Mucosa of stomach (tissue), 1 donor: ENCODE data around the gene UNC5B.

ENCODE experiments used
- H3K27me3 ChIP-seq: one replicate; pipeline ENCODE4 v1.7.0; 2013; ENCODE audit warnings: mild to moderate bottlenecking, low read length; ENCODE audit not compliant: control insufficient read depth, insufficient read depth
- H3K36me3 ChIP-seq: one replicate; pipeline ENCODE4 v1.7.0; 2013; ENCODE audit warnings: low read length; ENCODE audit not compliant: control insufficient read depth, insufficient read depth
- H3K4me1 ChIP-seq: one replicate; pipeline ENCODE4 v1.7.0; 2013; ENCODE audit warnings: mild to moderate bottlenecking, low read length; ENCODE audit not compliant: control insufficient read depth, insufficient read depth
- H3K4me3 ChIP-seq: one replicate; pipeline ENCODE4 v1.7.0; 2013; ENCODE audit warnings: low read length
- H3K9ac ChIP-seq: one replicate; pipeline ENCODE4 v1.7.0; 2013; ENCODE audit warnings: mild to moderate bottlenecking, low read length, moderate library complexity
- H3K9me3 ChIP-seq: one replicate; pipeline ENCODE4 v1.7.0; 2013; ENCODE audit warnings: mild to moderate bottlenecking, low read length, moderate library complexity; ENCODE audit not compliant: control insufficient read depth
- donor health status: Pancreatic carcinoma.

UNC5B gene

DNA sequence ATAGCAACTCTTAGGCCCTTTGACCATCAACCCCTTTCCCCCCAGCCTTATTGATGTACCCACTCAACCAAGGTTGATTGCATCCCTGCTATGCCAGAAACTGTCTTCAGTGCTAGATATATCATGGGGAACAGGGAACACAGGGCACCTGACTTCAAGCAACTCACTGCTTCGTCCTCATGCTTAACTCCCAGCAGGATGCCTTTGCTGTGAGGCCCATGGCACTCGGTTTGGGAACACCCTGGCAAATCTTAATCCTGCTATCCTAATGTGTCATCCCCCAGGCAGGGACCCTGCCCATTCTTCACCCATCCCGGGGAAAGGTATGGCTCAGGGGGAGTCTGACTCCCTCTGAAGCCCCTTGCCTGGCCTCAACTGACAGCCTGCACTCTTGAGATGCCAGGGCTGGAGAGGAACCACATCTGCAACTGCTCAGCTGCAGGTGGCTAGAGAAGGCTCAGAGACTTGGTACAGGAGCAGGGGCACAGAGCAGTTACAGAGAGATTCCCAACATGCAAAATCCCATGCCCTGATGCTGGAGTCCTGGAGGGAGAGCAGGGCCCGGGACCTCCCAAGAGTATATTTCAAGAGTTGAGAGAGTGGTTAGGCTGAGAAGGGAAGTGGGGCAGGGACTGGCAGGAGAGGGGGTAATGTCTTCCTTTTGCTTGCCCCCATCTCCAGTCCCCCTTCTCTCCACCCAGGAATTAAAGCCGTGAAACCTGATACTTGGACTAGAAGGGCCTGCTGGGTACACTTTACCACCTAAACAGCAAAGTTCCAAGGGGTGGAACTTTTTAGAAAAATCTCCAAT lies 2.4 kb upstream of the UNC5B start:
- peaks cover 42% of the 10 kb centered on the region for H3K27me3 ChIP-seq

DNA sequence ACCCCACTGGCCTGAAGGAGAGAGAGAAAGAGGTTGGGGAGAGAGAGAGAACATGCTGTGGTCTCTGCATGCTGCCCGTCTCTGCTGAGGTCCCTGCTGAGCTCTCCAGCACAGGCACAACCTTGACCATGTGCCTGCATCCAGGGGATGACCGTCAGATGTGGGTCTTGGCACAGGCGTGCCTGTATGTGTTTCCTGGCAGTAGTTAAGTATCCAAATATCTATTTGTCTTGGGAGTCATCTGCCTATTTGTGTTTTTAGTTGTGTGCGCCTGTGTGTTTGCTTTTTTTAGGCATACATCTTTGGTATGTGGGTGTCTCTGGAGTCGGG lies 1.9 kb upstream of the UNC5B start:
- H3K9ac ChIP-seq = no peak overlapping the region
- no peak overlapping the region for H3K4me3 ChIP-seq
- peaks cover 42% of the 10 kb centered on the region for H3K27me3 ChIP-seq
- no peaks in the 10 kb centered on the region for H3K9me3 ChIP-seq
- H3K4me1 ChIP-seq = peaks cover 12% of the 10 kb centered on the region
- H3K36me3 ChIP-seq = no peaks in the 10 kb centered on the region

More for the DNA sequence above, 2.4 kb upstream of the UNC5B start:
- Histone ChIP-seq H3K36me3 (no peaks in the 10 kb centered on the region), H3K4me1 (peaks cover 11% of the 10 kb centered on the region), H3K9ac (no peak overlapping the region), H3K9me3 (no peaks in the 10 kb centered on the region), H3K4me3 (no peak overlapping the region)

DNA sequence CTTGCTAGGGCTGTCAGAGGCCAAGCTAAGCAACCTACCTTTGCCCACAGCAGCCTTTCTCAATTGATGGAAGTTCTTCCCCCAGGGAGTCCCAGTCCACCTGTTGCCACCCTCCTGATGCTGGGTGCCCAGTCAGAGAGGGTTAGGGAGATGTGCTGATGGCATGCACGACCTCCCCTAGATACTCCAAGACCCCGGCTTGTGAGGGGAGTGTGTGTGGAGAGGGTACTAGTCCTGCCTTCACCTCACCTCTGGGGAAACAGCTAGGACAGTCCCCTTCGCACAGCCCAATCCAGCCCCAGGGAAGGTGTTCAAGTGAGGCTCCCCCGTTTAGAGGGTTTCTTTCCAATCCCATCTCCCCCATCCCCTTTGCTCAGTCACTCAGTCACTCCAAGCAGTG lies 1.3 kb upstream of the UNC5B start:
- H3K4me1 ChIP-seq = peaks cover 17% of the 10 kb centered on the region
- no peak overlapping the region for H3K4me3 ChIP-seq
- H3K27me3 ChIP-seq = peaks cover 42% of the 10 kb centered on the region
- no peak overlapping the region for H3K9ac ChIP-seq
- H3K36me3 ChIP-seq = no peaks in the 10 kb centered on the region
- H3K9me3 ChIP-seq = no peaks in the 10 kb centered on the region

- H3K4me1 ChIP-seq = peaks cover 25% of the 10 kb centered on the region
- H3K4me3 ChIP-seq = peak overlapping the region; percentile 26
- H3K9ac ChIP-seq = peak overlapping the region; percentile 61
- peaks cover 34% of the 10 kb centered on the region for H3K27me3 ChIP-seq
- no peaks in the 10 kb centered on the region for H3K36me3 ChIP-seq
- H3K9me3 ChIP-seq = no peaks in the 10 kb centered on the region
These were observed 524 bp upstream of the UNC5B start for GRCh38 chr10:71211775-71212317.

DNA sequence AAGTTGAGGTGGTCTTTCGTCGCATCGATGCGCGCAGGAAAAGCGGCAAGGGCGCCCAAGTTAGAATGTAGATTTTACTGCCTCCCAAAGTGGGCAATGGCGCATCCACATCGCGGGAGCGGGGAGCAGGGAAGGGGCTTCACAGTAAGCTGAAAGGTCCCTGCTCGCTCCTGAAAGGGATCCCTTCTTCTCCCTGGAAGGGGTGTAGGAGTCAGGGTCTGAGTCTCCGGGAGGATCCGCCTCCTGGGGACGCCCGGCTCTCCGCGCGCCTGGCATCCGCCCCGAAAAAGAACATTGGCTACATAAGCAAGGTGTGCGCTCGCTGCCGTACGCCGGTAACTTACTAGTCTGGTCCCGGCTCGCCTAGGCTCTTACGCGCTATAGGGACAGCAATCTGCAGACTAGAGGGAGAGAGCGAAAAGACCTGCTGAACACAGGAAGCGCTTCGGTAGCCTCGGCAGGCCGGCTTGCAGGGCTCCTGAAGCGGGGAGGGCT lies 804 bp downstream of the UNC5B start:
- H3K36me3 ChIP-seq = no peaks in the 10 kb centered on the region
- H3K4me3 ChIP-seq = peak overlapping the region; percentile 61
- H3K9ac ChIP-seq = peak overlapping the region; percentile 88
- peaks cover 32% of the 10 kb centered on the region for H3K4me1 ChIP-seq
- peaks cover 29% of the 10 kb centered on the region for H3K27me3 ChIP-seq
- H3K9me3 ChIP-seq = no peaks in the 10 kb centered on the region

- H3K9ac ChIP-seq = peak overlapping the region; percentile 88
These were observed 1.5 kb downstream of the UNC5B start for GRCh38 chr10:71213761-71214440.

DNA sequence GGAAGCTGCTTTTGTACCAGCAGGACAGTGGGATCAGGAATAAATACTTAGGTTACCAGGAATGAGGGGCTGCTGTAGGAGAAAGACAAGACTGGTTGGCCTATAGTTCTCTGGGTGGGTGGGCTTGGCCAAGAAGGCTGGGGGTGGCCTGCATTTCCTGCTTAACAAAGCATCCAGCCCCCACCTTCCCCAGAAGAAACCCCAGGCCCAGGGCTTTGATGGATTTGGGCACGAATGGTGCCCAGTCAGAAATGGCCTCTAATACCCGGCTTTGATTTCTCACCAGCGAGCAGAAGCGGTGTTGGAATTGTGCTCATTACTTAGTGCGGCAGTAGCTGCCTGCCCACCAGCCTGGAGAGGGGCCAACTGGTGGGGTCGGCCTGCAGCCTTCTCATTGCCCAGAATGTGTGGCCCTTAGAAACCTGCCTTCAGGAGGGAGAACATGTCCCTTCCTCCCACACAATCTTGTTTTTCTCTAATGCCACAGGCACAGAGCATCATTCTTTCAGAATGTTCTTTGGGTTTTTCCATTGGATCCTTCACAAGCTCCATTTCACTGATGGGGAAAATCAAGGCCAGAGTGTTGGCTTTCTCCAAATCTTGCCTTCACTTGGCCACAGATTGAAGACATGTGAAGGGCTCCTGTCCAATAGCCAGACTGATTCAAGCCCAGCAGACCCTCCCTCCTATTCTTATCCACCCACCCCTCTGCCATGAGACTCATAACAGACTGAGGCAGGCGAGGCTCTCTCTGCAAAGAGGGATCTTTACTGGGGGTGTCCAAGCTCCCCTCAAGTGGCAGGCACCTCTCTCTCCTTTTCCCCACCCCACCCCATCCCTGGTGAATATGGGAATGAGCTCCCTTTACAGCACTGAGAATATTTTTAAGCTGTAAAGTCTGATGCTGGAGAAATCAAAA lies 2.5 kb downstream of the UNC5B start:
- H3K27me3 ChIP-seq = peaks cover 22% of the 10 kb centered on the region
- peak overlapping the region; percentile 3 for H3K9ac ChIP-seq
- peak overlapping the region; percentile 35 for H3K4me3 ChIP-seq
- no peaks in the 10 kb centered on the region for H3K9me3 ChIP-seq
- H3K36me3 ChIP-seq = no peaks in the 10 kb centered on the region
- peaks cover 40% of the 10 kb centered on the region for H3K4me1 ChIP-seq

More at GRCh38 chr10:71213761-71214440, 1.5 kb downstream of the UNC5B start:
- Histone ChIP-seq H3K36me3 (no peaks in the 10 kb centered on the region), H3K9me3 (no peaks in the 10 kb centered on the region), H3K4me3 (peak overlapping the region; percentile 35), H3K4me1 (peaks cover 39% of the 10 kb centered on the region), H3K27me3 (peaks cover 29% of the 10 kb centered on the region)

- H3K4me1 ChIP-seq = peaks cover 39% of the 10 kb centered on the region
- H3K36me3 ChIP-seq = no peaks in the 10 kb centered on the region
- H3K4me3 ChIP-seq = peak overlapping the region; percentile 56
- peak overlapping the region; percentile 85 for H3K9ac ChIP-seq
- peaks cover 8% of the 10 kb centered on the region for H3K27me3 ChIP-seq
- H3K9me3 ChIP-seq = no peaks in the 10 kb centered on the region
These were observed 4.0 kb downstream of the UNC5B start for GRCh38 chr10:71216363-71216695.

DNA sequence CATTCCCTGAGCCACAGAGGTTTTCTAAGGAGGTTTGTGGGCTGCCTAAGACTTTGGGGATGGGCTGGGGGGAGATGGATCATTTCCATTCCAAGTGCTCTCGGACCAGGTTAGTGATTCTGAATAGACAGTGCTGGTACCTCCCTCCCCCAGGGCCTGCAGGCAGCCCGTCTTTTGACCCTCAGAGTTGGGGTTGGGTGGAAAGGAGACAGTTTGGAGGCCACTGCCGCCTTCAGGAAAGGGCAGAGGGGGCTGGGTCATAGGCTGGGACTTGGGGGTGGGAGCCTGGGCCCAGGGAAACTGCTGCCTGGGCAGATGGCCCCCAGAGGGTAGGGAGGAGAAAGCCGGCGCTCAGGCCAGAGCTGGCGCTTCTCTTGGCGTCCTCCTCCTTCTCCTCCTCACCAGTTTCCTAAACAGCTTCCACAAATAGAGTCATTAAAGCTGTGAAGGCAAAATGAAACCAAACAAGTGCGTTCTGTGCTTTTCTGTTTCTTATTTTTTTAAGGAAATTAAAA lies 4.4 kb downstream of the UNC5B start:
- no peaks in the 10 kb centered on the region for H3K9me3 ChIP-seq
- H3K36me3 ChIP-seq = no peaks in the 10 kb centered on the region
- H3K4me1 ChIP-seq = peaks cover 34% of the 10 kb centered on the region
- peak overlapping the region; percentile 56 for H3K4me3 ChIP-seq
- H3K27me3 ChIP-seq = peaks cover 3% of the 10 kb centered on the region
- peak overlapping the region; percentile 85 for H3K9ac ChIP-seq

DNA sequence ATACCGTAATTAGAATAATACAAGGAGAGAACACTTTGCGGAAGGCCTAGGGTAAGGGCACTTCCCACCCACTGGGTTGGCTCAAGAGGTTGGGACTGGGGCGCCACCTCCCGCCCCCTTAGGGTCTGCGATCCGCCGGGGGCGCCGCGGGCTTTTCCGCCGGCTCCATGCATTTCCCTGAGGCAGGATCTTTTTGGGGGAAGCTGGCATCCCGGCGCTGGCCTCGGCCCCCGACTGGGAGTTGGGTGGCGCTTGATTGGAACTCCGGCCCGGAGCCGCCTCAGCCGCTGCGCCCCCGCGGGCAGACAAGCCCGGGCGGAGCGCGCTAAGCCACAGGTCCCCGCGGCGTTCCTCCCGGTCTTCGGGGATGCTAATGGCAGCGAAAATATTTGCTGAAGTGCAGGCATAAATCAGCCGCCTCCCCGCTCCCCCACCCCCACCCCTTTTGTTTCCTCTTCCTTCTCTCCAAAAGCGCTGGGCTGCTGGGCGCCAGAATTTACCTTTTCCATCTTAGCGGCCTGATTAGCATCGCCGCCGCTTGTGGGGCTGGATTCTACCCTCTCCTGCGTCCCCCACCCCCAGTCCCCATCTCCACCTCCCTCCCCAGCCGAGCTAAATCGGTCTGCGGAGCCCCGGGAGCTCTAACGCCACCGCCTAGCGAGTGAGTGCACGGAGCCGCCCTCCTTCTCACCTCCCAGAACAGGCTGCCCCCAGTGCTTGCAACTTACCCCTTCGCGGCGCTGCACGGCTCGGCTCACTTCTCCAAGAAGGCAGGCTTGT lies 5.1 kb downstream of the UNC5B start:
- Histone ChIP-seq H3K4me1 (peaks cover 29% of the 10 kb centered on the region), H3K36me3 (no peaks in the 10 kb centered on the region), H3K27me3 (no peaks in the 10 kb centered on the region), H3K4me3 (peak overlapping the region; percentile 56), H3K9ac (peak overlapping the region; percentile 85), H3K9me3 (no peaks in the 10 kb centered on the region)
